Stimulated activated CD8-positive, alpha-beta memory T cell treated with anti-CD3 and anti-CD28 coated beads, Interleukin-15, amount 100 ng/mL, for 24 hours (primary cell): Measurements from ENCODE around the gene TXNDC12.
A peak's percentile ranks its signal among the peaks of the same experiment; 100 is the strongest.
"Not testable (repeated sequence)": the region's sequence is repeated elsewhere in the genome, so short reads cannot be mapped to it uniquely, and the experiment has no call there.

Experiments used
- DNase-seq: peaks from one replicate; pipeline ENCODE4 v3.0.0-alpha.2; 2020; ENCODE audit warnings: low read depth

TXNDC12 gene

DNA sequence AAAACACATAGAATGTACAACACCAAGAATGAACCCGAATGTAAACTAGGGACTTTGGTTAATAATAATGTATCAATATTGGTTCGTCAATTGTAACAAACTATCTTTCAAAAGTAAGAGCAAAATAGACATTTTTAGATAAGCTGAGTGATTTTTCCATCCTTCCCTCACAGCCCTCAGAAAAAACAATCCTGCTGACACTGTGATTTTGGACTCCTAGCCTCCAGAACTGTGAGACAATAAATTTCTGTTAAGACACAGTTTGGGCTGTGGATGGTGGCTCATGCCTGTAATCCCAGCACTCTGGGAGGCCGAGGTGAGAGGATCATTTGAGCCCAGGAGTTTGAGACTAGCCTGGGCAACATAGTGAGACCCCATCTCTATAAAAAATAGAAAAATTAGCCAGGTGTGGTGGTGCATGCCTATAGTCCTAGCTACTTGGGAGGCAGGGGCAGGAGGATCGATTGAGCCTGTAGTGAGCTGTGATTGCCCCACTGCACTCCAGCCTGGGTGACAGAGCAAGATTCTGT is 9.3 kb downstream of the TXNDC12 start:
- DNase-seq: not testable (repeated sequence)

DNA sequence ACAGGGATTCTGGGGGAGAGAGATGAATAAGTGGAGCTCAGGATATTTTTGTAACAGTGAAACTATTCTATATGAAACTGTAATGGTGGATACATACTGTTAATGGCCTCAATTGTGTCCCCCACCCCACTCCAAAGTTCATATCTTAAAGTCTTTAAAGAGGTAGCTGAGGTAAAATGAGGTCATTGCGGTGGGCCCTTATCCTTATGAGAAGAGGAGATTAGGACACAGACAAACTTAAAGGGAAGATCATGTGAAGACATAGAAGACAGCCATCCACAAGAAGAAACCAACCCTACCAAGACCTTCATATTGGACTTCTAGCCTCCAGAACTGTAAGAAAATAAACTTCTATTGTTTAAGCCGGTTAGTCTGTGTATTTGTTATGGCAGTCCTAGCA is 9.8 kb downstream of the TXNDC12 start:
- no peak for DNase-seq

DNA sequence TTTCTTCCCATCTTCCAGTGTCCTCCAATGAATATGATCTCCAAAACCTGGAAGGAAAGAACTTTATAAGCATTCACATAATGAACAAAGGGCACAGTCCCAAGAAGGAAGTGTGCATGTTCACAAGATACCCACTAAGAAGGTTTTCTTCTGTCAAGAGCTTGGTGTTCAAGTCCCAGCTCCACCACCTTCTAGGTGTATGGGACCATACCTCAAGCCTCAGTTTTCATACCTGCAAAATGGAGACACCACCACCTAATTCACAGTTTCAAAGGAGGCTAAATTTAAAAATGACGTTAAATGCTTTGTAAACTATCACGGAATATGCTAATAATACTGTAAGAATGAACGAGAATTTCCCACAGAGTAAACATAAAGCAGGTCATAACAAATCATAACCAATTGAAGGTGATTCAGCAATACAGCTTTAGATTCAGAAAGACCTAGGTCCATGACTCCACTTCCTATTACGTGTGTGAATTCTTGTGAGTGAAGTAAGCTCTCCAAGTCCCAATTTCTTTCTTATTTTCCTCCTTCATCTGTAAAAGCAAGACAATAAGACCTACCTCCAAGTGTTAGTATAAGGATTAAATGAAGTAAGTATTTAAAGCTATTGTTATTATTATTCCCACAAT is 13.3 kb downstream of the TXNDC12 start:
- DNase-seq: no peak

DNA sequence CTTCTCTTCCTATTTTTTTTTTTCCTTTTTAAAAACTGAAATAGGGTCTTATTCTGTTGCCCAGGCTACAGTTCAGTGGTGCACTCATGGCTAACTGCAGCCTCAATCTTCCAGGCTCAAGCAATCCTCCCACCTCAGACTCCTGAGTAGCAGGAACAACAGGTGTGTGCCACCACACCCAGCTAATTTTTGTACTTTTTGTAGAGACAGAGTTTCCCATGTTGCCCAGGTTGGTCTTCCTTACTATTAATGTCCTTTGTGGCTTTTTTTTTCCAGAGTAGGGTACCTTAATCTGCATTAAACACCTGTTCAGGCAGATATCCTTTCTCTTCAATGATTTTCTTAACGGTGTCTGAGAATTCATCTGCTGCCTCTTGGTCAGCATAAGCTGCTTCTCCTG is 17.1 kb downstream of the TXNDC12 start:
- no peak for DNase-seq

DNA sequence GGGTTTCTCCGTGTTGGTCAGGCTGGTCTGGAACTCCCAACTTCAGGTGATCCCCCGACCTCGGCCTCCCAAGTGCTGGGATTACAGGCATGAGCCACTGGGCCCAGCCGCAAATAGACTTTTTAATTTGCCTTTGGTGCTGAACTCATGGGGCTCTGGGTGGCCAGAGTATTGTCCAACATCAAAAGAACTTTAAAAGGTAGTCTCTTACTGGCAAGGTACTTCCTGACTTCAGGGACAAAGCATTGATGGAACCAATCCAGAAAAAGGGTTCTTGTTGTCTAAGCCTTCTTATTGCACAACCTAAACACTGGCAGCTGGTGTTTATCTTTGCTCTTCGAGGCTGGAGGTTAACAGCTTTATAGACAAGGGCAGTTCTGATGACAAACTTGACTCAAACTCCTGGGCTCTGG is 17.6 kb downstream of the TXNDC12 start:
- DNase-seq: no peak

DNA sequence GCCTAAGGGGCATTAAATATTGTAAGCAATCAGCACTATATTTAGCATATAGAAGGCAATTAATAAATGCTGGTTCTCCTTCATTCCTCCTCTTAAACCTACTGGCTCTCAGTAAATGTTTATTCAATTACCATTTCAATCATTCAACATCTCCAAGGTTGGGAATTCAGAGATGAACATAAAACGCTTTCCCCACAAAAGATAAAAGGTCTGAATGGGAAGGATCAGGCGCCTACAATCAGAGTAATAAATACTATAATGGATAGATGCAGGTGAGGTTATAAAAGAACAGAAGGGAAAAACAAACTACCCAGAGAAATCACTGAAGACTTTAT is 21.0 kb downstream of the TXNDC12 start:
- DNase-seq: no peak

DNA sequence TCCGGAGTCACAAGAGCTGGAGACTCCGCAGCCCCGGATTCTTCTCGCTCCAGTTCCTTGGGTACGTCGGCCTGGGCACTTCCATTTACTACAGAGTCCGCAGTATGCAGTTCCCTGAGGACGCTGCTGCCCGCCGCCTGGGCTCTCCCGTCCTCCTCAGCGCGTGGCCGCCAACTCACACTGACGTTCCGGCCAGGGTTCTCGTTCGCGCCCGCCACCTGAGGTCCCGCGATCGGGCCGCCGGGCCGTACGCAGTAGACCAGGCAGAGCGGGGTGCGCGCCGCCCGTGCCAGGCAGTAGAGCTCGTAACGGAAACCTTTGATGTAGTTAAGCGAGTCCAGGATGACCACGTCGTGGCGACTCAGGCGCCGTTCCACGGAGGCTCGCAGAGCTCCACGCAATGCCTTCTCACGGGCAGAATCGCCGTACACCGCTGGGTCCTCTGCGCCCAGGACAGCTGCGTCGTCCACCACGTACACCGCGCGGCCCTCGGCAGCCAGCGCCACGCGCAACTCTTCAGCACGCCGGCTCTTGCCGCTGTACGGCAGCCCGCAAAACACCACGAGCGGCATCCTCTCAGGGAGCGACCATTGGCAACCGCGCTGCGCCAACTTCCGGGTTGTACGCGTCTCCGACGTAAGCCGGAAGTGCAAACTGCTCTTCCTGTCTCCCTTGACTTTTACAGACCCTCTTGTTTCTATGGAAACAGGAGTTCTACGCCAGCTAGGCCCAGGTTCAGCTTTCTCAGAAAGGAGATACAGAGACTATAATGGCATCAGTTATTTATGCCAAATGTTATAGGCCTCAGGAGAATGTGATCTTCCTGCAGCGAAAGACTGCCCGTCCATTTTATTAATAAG is 21.6 kb downstream of the TXNDC12 start, which contains the start of gene KTI12:
Gene KTI12 (minus strand): TSS at position 621 of the 860 bp plus-strand sequence. CDS start 49 bp downstream, at position 572.
- DNase-seq: peak; percentile 63

DNA sequence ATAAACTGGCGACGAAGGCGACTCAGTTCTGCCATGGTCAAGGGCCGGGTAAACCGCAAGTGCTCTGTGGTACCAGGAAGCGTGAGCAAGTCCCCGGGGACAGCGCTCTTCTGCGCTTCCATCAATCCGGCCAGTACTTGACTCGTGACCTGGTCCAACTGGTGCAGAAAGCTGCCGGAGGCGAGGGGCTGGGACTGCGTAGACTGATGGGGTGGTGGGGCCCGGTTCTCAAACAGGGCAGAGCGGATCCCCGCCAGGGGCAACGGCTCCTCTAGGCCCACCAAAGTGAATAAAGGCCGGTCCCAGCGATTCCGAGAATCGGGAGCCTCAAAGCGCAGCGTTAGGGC is 22.2 kb downstream of the TXNDC12 start:
- DNase-seq: peak; percentile 2

DNA sequence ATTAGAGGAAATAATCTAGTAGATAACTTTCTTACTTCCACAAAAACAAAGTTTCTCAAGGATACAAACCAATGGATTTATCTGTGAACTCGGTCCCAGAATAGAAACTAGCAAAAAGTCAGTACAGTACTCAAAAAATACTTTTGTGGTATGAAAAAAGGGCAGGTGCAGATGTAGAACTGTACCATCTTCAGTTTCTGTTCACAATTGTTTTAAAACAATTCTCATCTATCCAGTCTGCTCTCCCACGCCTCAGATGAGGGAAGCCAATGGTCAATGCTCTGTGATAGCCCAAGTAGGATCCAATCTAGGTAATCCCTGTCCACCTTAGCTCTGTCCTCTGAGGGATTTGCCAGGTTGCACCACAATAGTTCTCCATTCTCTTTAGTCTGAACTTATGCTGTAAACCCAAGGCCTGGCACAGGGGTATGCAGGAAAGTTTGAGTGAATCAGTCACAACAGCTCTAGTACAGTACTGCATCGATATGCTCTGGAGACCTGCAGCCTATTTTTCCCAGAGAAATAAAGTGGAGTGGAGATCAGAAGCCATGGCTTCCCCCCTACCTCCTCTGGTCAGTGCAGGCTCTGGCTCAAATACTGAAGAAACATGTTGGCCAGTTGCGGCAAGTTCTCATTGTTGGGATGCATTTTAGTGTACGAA is 22.7 kb downstream of the TXNDC12 start:
- no peak for DNase-seq

DNA sequence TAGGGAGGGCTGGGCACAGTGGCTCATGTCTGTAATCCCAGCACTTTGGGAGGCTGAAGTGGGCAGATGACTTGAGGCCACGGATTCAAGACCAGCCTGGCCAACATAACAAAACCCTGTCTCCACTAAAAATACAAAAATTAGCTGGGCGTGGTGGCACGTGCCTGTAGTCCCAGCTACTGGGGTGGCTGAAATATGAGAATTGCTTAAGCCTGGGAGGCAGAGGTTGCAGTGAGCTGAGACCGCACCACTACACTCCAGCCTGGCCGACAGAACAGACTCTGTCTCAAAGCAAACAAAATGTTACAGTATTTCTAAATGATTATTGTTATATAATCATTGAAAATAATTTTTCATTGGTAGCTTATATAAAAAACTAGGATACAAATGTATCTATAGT is 26.2 kb downstream of the TXNDC12 start:
- not testable (repeated sequence) for DNase-seq

DNA sequence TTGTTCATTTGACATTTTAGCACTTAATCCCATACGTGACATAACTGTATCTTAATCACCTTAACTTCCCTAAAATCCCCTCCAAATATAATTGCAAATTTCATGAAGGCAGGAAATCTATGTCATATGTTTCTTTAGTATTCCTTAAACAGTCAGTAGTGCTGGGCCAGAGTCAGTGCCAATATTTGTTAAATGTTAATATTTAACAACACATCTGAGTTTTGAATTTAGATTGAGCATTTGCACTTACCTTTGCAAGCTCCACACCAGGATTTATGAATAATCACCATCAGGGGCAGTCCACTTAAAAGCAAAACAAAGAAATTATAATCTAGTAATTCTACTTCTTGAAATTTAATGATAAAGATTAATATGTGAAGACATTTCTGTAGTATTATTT is 26.7 kb downstream of the TXNDC12 start:
- no peak for DNase-seq

DNA sequence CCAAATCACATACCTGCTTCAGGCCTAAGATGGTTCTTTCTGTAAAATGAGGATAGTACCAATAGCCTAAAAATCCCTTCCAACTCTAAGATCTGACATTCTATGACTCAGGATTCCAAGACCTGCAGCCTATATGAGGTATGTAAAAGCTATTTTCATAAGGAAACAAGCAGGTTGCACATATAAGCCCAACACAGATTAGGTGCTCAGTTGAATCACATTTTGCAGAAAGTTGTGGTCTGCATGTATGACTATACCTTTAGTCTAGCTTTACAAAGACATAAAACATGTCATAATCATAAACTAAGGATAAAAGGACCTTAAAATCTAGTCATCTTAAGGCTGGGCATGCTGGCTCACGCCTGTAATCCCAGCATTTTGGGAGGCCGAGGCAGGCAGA is 28.7 kb downstream of the TXNDC12 start:
- no peak for DNase-seq

DNA sequence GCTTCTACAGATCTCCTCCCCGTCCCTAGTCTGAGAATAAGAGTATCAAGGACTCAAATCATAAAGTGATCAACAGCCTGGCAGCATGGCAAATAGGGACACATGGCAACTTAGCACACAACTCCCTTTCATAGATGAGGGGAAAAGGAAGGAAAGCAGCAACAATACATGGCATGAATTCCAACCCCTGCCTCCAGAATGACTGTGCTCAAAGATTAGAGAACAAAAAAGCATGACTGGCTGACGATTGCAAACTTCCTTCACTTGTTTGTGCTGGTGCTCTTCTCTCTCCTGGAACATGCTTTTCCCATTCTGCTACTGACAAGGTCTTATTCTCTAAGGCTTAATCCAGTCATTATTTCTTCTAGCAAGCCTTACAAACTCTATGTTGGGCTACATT is 32.9 kb downstream of the TXNDC12 start:
- DNase-seq: no peak

DNA sequence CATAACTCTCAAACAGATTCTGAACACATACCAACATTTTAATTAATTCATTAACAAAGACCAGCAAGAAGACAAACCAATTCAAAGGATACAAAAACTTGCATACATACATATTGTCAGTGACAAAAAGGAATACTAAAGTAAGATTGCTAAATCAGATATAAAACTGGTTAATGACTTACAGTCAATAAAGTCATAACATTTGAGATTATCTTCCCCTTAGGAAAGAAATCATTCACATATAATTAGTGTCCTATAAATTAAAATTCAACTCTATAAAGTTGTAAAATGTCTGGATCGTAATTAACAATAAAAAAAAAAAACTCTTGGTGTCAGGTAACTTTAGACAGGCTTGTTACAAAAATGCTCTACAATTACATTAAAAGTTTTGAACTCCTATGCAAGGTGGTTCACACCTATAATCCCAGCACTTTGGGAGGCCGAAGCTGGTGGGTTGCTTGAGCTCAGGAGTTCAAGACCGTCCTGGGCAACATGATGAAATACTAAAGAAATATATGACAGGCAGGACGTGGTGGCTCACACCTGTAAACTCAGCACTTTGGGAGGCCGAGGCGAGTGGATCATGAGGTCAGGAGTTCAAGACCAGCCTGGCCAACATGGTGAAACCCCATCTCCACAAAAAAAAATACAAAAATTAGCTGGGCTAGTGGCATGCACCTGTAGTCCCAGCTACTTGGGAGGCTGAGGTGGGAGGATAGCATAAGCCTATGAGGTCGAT is 46.8 kb downstream of the TXNDC12 start:
- DNase-seq: no peak

DNA sequence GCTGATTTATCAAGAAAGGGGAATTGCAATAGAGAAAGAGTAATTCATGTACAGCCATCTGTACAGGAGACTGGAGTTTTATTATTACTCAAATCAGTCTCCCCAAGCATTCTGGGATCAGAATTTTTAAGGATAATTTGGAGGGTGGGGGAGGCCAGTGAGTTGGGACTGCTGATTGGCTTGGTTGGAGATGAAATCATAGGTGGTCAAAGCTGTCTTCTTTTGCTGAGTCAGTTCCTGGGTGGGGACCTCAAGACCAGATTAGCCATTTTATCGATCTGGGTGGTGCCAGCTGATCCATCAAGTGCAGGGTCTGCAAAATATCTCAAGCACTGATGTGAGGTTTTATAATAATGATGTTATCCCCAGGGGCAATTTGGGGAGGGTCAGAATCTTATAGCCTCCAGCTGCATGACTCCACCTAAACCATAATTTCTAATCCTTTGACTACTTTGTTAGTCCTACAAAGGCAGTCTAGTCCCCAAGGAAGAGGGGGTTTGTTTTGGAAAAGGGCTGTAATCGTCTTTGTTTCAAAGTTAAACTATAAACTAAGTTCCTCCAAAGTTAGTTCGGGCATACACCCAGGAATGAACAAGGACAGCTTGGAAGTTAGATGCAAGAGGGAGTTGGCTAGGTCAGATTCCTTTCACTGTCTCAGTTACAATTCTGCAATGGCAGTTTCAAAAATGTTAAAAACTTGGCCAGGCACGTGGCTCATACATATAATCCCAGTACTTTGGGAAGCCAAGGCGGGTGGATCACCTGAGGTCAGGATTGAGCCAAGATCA is 47.6 kb downstream of the TXNDC12 start:
- DNase-seq: no peak

DNA sequence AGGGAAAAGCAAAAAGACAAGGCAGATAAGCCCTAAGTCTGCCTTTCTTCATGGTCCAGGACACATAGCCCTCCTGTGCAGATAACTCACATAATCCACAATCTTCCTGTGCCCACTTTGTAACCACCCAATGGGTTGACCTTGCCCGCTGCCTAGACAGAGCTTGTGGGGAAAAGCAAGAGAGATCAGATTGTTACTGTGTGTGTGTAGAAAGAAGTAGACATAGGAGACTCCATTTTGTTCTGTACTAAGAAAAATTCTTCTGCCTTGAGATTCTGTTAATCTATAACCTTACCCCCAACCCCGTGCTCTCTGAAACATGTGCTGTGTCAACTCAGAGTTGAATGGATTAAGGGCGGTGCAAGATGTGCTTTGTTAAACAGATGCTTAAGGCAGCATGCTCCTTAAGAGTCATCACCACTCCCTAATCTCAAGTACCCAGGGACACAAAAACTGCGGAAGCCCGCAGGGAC is 48.9 kb downstream of the TXNDC12 start:
- not testable (repeated sequence) for DNase-seq

DNA sequence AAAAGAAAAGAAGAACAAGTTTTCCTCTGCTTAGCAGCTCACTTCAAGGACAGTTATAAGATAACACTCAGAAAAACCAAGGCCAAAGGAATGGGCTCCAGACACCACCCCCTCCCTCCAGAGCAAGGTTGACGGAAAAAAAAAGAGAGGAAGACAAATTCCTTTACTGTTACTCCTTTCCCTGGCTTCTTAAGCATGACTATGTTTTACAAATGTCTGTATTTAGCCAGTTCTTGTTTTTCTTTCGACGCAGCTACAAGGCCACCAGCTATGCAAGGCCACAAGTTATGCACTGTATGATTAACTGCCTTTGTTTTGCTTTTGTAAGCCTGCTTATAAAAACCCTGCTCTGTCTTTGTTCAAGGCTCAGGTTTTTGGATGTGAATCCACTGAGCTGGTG is 49.4 kb downstream of the TXNDC12 start:
- not testable (repeated sequence) for DNase-seq

DNA sequence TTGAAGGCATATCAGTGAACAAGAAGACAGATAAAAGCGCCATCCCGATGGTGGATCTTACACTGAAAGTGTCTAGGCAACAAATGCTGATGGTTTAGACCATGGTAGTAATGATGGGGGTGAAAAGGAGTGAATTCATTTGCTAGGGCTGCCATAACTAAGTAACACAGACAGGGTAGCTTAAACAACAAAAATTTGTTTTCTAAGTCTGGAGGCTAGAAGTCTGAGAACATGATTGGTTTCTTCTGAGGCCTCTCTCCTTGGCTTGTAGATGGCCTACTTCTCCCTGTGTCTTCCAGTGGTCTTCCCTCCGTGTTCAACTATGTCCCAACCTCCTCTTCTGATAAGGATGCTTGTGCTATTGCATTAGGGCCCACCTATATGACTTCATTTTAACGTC is 51.1 kb downstream of the TXNDC12 start:
- no peak for DNase-seq

DNA sequence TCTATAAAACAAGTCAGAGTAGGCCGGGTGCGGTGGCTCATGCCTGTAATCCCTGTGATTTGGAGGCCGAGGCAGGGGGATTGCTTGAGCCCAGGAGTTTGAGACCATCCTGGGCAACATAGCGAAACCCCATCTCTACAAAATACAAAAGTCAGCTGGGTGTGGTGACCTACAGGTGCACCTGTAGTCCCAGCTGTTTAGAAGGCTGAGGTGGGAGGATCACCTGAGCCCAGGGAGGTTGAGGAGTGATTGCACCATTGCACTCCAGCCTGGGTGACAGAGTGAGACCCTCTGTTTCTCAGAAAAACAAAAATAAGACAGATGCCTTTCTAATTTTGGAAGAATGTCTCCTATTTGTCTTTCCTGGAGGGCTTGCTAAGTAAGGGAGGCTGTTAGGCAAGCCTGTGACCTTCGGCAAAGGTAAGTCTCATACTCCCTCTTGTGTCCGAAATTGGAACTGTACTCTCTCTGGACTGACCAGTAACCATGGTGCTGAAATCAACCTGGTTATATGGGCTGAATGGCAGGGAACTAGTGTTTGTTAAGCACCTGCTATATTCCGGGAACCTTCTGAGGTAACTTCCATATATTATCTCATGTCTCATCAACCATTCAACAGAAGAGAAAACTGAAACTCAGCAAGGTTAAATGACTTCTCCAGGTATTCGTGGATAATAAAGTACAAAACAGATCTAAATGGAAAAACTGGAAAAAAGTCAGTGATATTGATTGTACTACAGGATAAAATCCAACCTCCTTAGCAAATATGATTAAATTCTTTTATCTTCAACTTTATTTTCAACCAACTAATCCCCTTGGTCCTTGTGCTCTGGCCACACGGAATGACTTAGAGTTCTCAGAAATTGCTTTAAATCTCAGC is 52.7 kb downstream of the TXNDC12 start:
- no peak for DNase-seq

DNA sequence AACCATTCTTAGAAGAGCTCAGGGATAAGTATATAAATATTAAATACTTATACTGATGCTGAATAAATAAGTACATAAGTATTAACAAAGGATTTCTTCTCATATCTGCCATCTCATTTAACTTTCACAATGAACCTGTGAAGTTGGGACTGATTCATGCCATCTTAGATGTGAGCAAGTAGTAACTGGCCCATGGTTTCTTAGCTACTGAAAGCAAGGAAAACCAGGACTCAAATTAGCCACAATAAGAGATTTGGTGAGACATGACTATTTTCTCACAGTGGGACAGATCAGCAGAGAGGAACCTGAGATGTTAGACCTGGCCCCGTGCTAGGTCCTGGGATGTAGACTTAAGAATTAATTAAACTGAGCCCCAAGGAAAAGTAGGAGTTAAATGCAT is 56.3 kb downstream of the TXNDC12 start:
- no peak for DNase-seq
